CD4-positive, alpha-beta T cell treated with Interleukin-1 beta for 1 hour (primary cell): Measurements from ENCODE around the gene LYG1.

Experiments
- DNase-seq, 2 donors: peaks; one replicate each; pipeline ENCODE4 v3.0.0-alpha.2; 2020 to 2022

Gene LYG1

GRCh38 chr2:99261242-99261641, 39.8 kb downstream of the LYG1 start:
- no peak for DNase-seq

DNA sequence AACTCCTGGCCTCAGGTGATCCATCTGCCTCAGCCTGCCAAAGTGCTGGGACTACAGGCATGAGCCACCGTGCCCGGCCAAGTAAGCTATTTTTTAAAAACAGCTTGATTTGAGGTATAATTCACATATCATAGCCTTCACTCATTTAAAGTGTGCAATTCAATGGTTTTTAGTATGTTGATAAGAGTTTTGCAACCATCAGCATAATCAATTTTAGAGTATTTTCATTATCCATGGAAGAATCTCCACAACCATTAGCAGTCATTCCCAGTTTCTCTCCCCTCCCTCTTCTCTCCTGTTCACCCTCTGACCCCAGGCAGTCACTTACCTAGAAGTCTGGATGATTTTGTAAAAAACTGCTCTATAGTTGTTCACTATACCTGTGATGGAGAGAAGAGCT, 40.8 kb downstream of the LYG1 start:
- no peak for DNase-seq

- no peak for DNase-seq
Measured at GRCh38 chr2:99259465-99259864, 41.5 kb downstream of the LYG1 start.

- DNase-seq = no peak
Measured at GRCh38 chr2:99256677-99257076, 44.3 kb downstream of the LYG1 start.

DNA sequence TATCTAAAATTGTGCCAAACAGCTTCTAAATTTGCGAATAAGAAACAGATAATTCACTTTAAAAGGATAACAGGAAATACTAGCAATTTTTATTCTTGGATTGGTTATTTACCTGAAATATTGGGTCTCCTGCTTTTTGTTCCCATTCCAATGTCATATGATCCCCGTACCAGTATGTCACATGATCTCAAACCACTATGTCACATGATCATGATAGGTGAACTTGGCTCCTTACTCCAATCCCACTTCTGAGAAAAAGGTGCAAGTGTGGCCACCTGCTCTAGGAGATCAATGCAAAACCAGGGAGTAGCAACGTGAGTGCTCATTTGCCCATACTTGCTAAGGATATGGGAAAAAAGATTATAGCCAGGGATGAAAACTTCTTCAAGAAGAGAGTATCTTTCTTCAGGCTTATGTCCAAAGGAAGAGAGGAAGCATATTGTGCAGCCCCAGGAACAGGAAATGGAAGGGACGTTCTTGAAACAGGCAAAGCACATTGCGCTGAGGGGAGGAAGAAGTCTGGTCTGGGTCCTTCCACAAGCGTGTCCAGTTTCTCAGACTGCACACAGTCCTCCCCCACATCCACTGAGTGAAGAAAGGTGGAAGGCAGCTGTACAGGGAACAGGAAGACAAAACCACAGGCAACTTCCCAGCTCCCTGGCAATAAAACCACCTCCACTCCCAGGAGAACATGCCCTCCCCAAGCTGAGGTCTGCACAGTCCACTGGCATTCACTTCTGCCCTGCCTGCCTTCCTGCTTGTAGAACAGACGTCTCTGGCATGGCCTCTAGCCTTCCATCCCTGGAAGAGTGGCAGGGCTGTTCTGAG, 45.3 kb downstream of the LYG1 start, which contains the start of gene LYG2:
TSS of gene LYG2 (minus strand) at position 176 of the 828 bp plus-strand sequence. CDS start 1,406 bp downstream, outside the sequence.
- no peak for DNase-seq

DNA sequence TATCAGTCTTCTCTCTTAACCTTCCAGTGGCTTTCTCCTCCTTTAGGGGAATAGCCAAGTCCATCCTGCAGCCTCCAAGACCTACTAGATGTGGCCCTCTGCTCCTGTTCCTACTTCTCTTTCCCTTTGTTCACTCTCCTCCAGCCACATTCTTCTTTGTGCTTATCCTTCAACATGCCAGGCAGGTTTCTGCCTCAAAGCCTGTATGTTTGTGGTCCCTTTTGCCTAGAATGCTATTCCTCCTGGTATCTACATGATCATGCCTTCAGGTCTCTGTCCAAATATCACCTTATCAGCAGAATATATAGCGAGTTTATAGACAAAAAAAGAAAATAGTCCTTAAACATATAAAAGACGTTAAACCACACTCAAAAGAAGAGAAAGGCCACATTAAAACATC, 51.0 kb downstream of the LYG1 start:
- no peak for DNase-seq

GRCh38 chr2:99242151-99242550, 58.8 kb downstream of the LYG1 start:
- no peak for DNase-seq

GRCh38 chr2:99240431-99240830, 60.6 kb downstream of the LYG1 start:
- no peak for DNase-seq

GRCh38 chr2:99238599-99238998, 62.4 kb downstream of the LYG1 start:
- no peak for DNase-seq
